Left lung (tissue), 10 donors: ENCODE results near the gene ANKRD65. TPM values are rescaled to one million over a fixed set of nuclear protein-coding genes. Genes with fewer than 3 reads are reported as not detected.

ENCODE experiments used
- ATAC-seq: fragments of 200-7000 bp; cut with Tn5 transposase; one replicate; pipeline ENCODE4 v1.9.1; 2020; ENCODE audit warnings: moderate library complexity
- DNase-seq, 4 donors: peaks; one replicate each; pipeline ENCODE4 v3.0.0-alpha.2; 2013 to 2020
- H3K27ac ChIP-seq, 2 donors: fragments of 200-600 bp; sonication (generic) in 1 of 2; one replicate each; pipeline versions ENCODE4 v1.5.0 to v1.8.0; 2020 to 2021
- H3K27me3 ChIP-seq, 2 donors: fragments of 200-600 bp; sonication (generic) in 1 of 2; one replicate each; pipeline versions ENCODE4 v1.5.0 to v1.8.0; 2020 to 2021
- H3K36me3 ChIP-seq, 2 donors: fragments of 200-600 bp; sonication (generic) in 1 of 2; one replicate each; pipeline versions ENCODE4 v1.5.0 to v1.8.0; 2020 to 2021
- H3K4me1 ChIP-seq, 2 donors: fragments of 200-600 bp; one replicate each; pipeline ENCODE4 v1.8.0; 2021
- H3K4me3 ChIP-seq, 2 donors: fragments of 200-600 bp; sonication (generic) in 1 of 2; one replicate each; pipeline versions ENCODE4 v1.5.0 to v1.8.0; 2020 to 2021; ENCODE audit warnings: mild to moderate bottlenecking in 1 of 2
- H3K9me3 ChIP-seq, 2 donors: fragments of 200-600 bp; sonication (generic) in 1 of 2; one replicate each; pipeline versions ENCODE4 v1.5.0 to v1.8.0; 2020 to 2021
- CTCF ChIP-seq, 2 donors: fragments of 200-600 bp; sonication (generic) in 1 of 2; IDR thresholded peaks; one replicate each; pipeline versions ENCODE4 v1.5.0 to v1.8.0; 2021; ENCODE audit warnings: antibody characterized with exemption in 2 of 2
- intact Hi-C, 2 donors: fragments of 100-400 bp; cut with DNase I; formaldehyde crosslinking; loops; one replicate each; pipeline versions ENCODE4 v1.11.2 to v1.14.2; 2022
- polyA plus RNA-seq, 6 donors: library from polyadenylated mRNA; unstranded; fragments of 120-200 nt; gene quantifications; one replicate each; pipeline ENCODE4 v1.2.1, GENCODE V29; 2013; ENCODE audit not compliant: insufficient read length in 6 of 6
- total RNA-seq, 2 donors: library from RNA; stranded (reverse); fragmentation: NEBNext Ultra II Directional; extraction: Animal tissue kit (Norgen Biotek cat#: 25700); gene quantifications; one replicate each; pipeline ENCODE4 v1.2.1, GENCODE V29; 2021
- donor health status: DM: no; HTN: yes; CAD: no.
- donor health status: DM: no; HTN: no; CAD: no.

Gene ANKRD65
- total and polyA plus RNA-seq, 8 donors = 18.4 to 41.6 (median 31.7) TPM

GRCh38 chr1:1397839-1398523 lies 23.1 kb downstream of the ANKRD65 start:
- H3K27me3 ChIP-seq = no peaks in the 10 kb centered on the region
- intact Hi-C loops = no loop called here
- H3K27ac ChIP-seq = peak overlapping the region in 1 of 2 donors; percentile 91
- H3K4me1 ChIP-seq = peaks cover 16 to 49% of the 10 kb centered on the region in 2 donors
- TF ChIP-seq CTCF (IDR thresholded peaks at IDR 0.05) = no peak
- H3K4me3 ChIP-seq = peak overlapping the region; percentile 91 to 96
- peak in 1 of 4 donors; percentile 66 for DNase-seq
- ATAC-seq = no peak
- no peaks in the 10 kb centered on the region for H3K9me3 ChIP-seq
- H3K36me3 ChIP-seq = peaks cover 7 to 77% of the 10 kb centered on the region in 2 donors

- no peak for ATAC-seq
- H3K27ac ChIP-seq = no peak overlapping the region
- intact Hi-C loops = no loop called here
- H3K9me3 ChIP-seq = no peaks in the 10 kb centered on the region
- TF ChIP-seq CTCF (IDR thresholded peaks at IDR 0.05) = no peak
- peaks cover 14 to 45% of the 10 kb centered on the region in 2 donors for H3K4me1 ChIP-seq
- H3K4me3 ChIP-seq = no peak overlapping the region
- H3K27me3 ChIP-seq = no peaks in the 10 kb centered on the region
- peak in 1 of 4 donors; percentile 35 for DNase-seq
- H3K36me3 ChIP-seq = peaks cover 9 to 80% of the 10 kb centered on the region in 2 donors
Measured at GRCh38 chr1:1395166-1395565, 25.9 kb downstream of the ANKRD65 start.

DNA sequence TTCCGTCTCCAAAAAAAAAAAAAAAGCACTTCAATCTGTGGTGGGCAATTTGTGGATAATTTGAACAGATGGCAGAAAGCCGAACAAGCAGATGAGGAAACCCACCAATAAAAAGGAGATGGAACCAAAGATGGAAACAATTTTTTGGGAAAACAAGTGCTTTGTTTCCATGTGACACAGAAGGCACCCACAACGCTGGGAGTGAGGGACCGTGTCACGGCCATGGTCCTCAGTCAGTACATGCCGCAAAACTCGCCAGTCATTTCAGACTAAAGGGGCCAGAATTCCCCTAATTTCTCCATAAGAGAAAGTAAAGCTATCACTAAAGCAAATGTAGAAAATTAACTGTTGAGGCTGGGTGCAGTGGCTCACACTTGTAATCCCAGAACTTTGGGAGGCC lies 27.0 kb downstream of the ANKRD65 start:
- Histone ChIP-seq H3K27me3 (no peaks in the 10 kb centered on the region), H3K9me3 (no peaks in the 10 kb centered on the region), H3K36me3 (peaks cover 9 to 91% of the 10 kb centered on the region in 2 donors), H3K4me1 (peaks cover 10 to 46% of the 10 kb centered on the region in 2 donors), H3K27ac (no peak overlapping the region), H3K4me3 (no peak overlapping the region)
- ATAC-seq (no peak), DNase-seq (peak in 1 of 4 donors; percentile 12)
- intact Hi-C loops = no loop called here
- TF ChIP-seq CTCF (IDR thresholded peaks at IDR 0.05) = no peak

DNA sequence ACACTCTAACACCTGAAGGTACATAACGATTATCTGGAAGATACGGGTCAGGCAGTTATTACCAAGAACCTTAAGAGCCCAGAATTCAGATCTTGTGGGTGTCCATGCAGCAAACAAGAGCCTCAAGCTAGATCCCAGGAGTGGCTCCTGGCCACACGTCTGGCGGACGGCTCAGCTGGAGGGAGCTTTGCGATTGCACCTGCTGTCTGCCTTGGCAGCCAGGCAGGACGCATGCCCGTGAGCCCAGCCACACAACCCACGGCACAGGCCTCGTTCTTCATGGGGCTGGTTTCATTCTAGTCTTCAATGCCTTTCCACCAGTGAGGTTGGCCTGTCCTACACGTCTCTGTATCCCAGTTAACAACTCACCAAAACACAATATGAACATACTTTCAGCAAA lies 27.6 kb downstream of the ANKRD65 start:
- H3K36me3 ChIP-seq = peaks cover 9 to 98% of the 10 kb centered on the region in 2 donors
- no peaks in the 10 kb centered on the region for H3K27me3 ChIP-seq
- no peak overlapping the region for H3K27ac ChIP-seq
- no peak for TF ChIP-seq CTCF (IDR thresholded peaks at IDR 0.05)
- intact Hi-C loops = no loop called here
- peaks cover 10 to 46% of the 10 kb centered on the region in 2 donors for H3K4me1 ChIP-seq
- DNase-seq (peak in 1 of 4 donors; percentile 50), ATAC-seq (no peak)
- H3K4me3 ChIP-seq = no peak overlapping the region
- no peaks in the 10 kb centered on the region for H3K9me3 ChIP-seq

- Histone ChIP-seq H3K9me3 (no peaks in the 10 kb centered on the region), H3K27ac (no peak overlapping the region), H3K36me3 (peaks cover 10 to 100% of the 10 kb centered on the region in 2 donors), H3K4me3 (no peak overlapping the region), H3K27me3 (no peaks in the 10 kb centered on the region), H3K4me1 (peaks cover 7 to 42% of the 10 kb centered on the region in 2 donors)
- TF ChIP-seq CTCF (IDR thresholded peaks at IDR 0.05) = no peak
- ATAC-seq (no peak), DNase-seq (peak in 1 of 4 donors; percentile 37)
- intact Hi-C loops = no loop called here
Measured at GRCh38 chr1:1393014-1393413, 28.1 kb downstream of the ANKRD65 start.
